IMR-90 (cell line): ENCODE measurements around the gene AZIN2. TPM values are rescaled to one million over a fixed set of nuclear protein-coding genes. Genes with fewer than 3 reads are reported as not detected.

Experiments used
- ATAC-seq: fragments of 200-7000 bp; cut with Tn5 transposase; 2 replicates; pipeline ENCODE4 v1.9.1; 2020; ENCODE audit warnings: low read depth, mild to moderate bottlenecking, moderate library complexity
- BruUV-seq: library from RNA; stranded (reverse); fragments of 400-500 nt; replicated peaks from 2 replicates; lab custom pipeline; 2021; lab: Mats Ljungman, UMichigan
- CTCF ChIA-PET: fragments of 300-600 bp; formaldehyde crosslinking; extraction: SDS; loops from one replicate; lab custom pipeline; 2021; ENCODE audit warnings: antibody characterized with exemption; lab: Yijun Ruan, JAX
- POLR2A ChIA-PET: fragments of 300-600 bp; sonication (Branson Sonifier 250); formaldehyde crosslinking; loops from one replicate; lab custom pipeline; 2022; ENCODE audit warnings: antibody characterized with exemption; ENCODE audit not compliant: unreplicated experiment; lab: Charles Lee
- DNase-seq: peaks from one replicate; pipeline ENCODE4 v3.0.0; 2013
- H2AFZ ChIP-seq: replicated peaks from 2 replicates; pipeline ENCODE3; 2013; ENCODE audit warnings: low read length, mild to moderate bottlenecking; ENCODE audit not compliant: poor library complexity
- H2AK5ac ChIP-seq: 2 replicates; pipeline ENCODE4 v1.6.1; 2013; ENCODE audit warnings: low read depth, low read length, inconsistent platforms
- H2AK9ac ChIP-seq: replicated peaks from 2 replicates; pipeline ENCODE3; 2013; ENCODE audit warnings: mild to moderate bottlenecking, low read depth, low read length, moderate library complexity; ENCODE audit not compliant: poor library complexity
- H2BK120ac ChIP-seq: 2 replicates; pipeline ENCODE4 v1.6.1; 2013; ENCODE audit warnings: low read depth, low read length, inconsistent platforms
- H2BK15ac ChIP-seq: 3 replicates; pipeline ENCODE4 v1.6.1; 2013; ENCODE audit warnings: low read depth, low read length, inconsistent platforms
- H2BK20ac ChIP-seq: 2 replicates; pipeline ENCODE4 v1.6.1; 2013; ENCODE audit warnings: low read depth, mild to moderate bottlenecking, inconsistent platforms, low read length, moderate library complexity
- H2BK5ac ChIP-seq: 2 replicates; pipeline ENCODE4 v1.6.1; 2013; ENCODE audit warnings: mild to moderate bottlenecking, low read depth, low read length, inconsistent platforms; ENCODE audit not compliant: poor library complexity, severe bottlenecking
- H3K14ac ChIP-seq: replicated peaks from 2 replicates; pipeline ENCODE4 v1.6.1; 2013; ENCODE audit warnings: low read depth, low read length, inconsistent platforms
- H3K18ac ChIP-seq: 2 replicates; pipeline ENCODE4 v1.6.1; 2013; ENCODE audit warnings: low read depth, low read length, control low read depth
- H3K23ac ChIP-seq: 2 replicates; pipeline ENCODE4 v1.6.1; 2013; ENCODE audit warnings: low read depth, low read length, inconsistent platforms
- H3K27ac ChIP-seq: 2 replicates; pipeline ENCODE4 v1.5.1; 2013; ENCODE audit warnings: mild to moderate bottlenecking, control low read depth, low read length; ENCODE audit not compliant: insufficient read depth
- H3K27me3 ChIP-seq: 2 replicates; pipeline ENCODE4 v1.6.1; 2013; ENCODE audit warnings: low read length; ENCODE audit not compliant: control insufficient read depth, insufficient read depth
- H3K36me3 ChIP-seq: 2 replicates; pipeline ENCODE4 v1.6.1; 2013; ENCODE audit warnings: low read length, mixed read lengths; ENCODE audit not compliant: control insufficient read depth, insufficient read depth
- H3K4ac ChIP-seq: 2 replicates; pipeline ENCODE4 v1.6.1; 2013; ENCODE audit warnings: low read depth, low read length, inconsistent platforms
- H3K4me1 ChIP-seq: 2 replicates; pipeline ENCODE4 v1.6.1; 2013; ENCODE audit warnings: low read length, mixed read lengths; ENCODE audit not compliant: control insufficient read depth, insufficient read depth
- H3K4me2 ChIP-seq: 2 replicates; pipeline ENCODE4 v1.6.1; 2013; ENCODE audit warnings: low read depth, mild to moderate bottlenecking, control low read depth, low read length, moderate library complexity
- H3K4me3 ChIP-seq: 2 replicates; pipeline ENCODE4 v1.5.1; 2013; ENCODE audit warnings: low read depth, mild to moderate bottlenecking, control low read depth, low read length, moderate library complexity; ENCODE audit not compliant: insufficient read depth
- H3K56ac ChIP-seq: 2 replicates; pipeline ENCODE4 v1.6.1; 2013; ENCODE audit warnings: low read length, inconsistent platforms; ENCODE audit not compliant: insufficient read depth; ENCODE audit errors: extremely low read depth
- H3K79me1 ChIP-seq, 2 experiments: 2 replicates each; pipeline ENCODE4 v1.6.1; 2013; ENCODE audit warnings: low read length in 2 of 2, inconsistent platforms in 1 of 2, low read depth in 1 of 2
- H3K9ac ChIP-seq: 2 replicates; pipeline ENCODE4 v1.6.1; 2013; ENCODE audit warnings: low read depth, low read length, control low read depth
- H3K9me1 ChIP-seq: 2 replicates; pipeline ENCODE4 v1.6.1; 2013; ENCODE audit warnings: low read length, inconsistent platforms; ENCODE audit not compliant: insufficient read depth
- H3K9me3 ChIP-seq: 2 replicates; pipeline ENCODE4 v1.6.1; 2013; ENCODE audit warnings: low read length; ENCODE audit not compliant: control insufficient read depth, insufficient read depth
- H4K20me1 ChIP-seq: 2 replicates; pipeline ENCODE4 v1.6.1; 2013; ENCODE audit warnings: low read length, inconsistent platforms; ENCODE audit not compliant: insufficient read depth
- H4K5ac ChIP-seq: 2 replicates; pipeline ENCODE4 v1.6.1; 2013; ENCODE audit warnings: mild to moderate bottlenecking, low read depth, low read length, control low read depth
- H4K8ac ChIP-seq, 2 experiments: 2 replicates each; pipeline ENCODE4 v1.6.1; 2013; ENCODE audit warnings: low read depth in 2 of 2, low read length in 2 of 2, control low read depth in 1 of 2, inconsistent platforms in 1 of 2
- H4K91ac ChIP-seq: 2 replicates; pipeline ENCODE4 v1.6.1; 2013; ENCODE audit warnings: low read depth, low read length, inconsistent platforms; ENCODE audit not compliant: insufficient read depth
- BHLHE40 ChIP-seq: fragments of 150-350 bp; IDR thresholded peaks from 2 replicates; pipeline ENCODE4 v1.6.1; 2016; ENCODE audit warnings: mild to moderate bottlenecking, low read depth, low read length
- CEBPB ChIP-seq: IDR thresholded peaks from 2 replicates; pipeline ENCODE4 v1.6.1; 2012; ENCODE audit warnings: low read depth, low read length, improper control_type of control experiment
- CHD1 ChIP-seq: IDR thresholded peaks from 2 replicates; pipeline ENCODE4 v1.6.1; 2012; ENCODE audit warnings: low read depth, low read length, improper control_type of control experiment
- CTCF ChIP-seq: conservative IDR thresholded peaks from 2 replicates; pipeline ENCODE4 v1.5.1; 2012; ENCODE audit warnings: mild to moderate bottlenecking, low read depth, low read length, improper control_type of control experiment
- ELK1 ChIP-seq: fragments of 150-350 bp; IDR thresholded peaks from 2 replicates; pipeline ENCODE4 v1.6.1; 2016; ENCODE audit warnings: low read depth, mild to moderate bottlenecking, low read length, moderate library complexity, borderline replicate concordance
- FOS ChIP-seq: fragments of 150-350 bp; IDR thresholded peaks from 2 replicates; pipeline ENCODE4 v1.6.1; 2016; ENCODE audit warnings: low read depth, low read length
- MAZ ChIP-seq: IDR thresholded peaks from 2 replicates; pipeline ENCODE4 v1.6.1; 2012; ENCODE audit warnings: low read depth, mild to moderate bottlenecking, low read length, improper control_type of control experiment, moderate library complexity, borderline replicate concordance
- MXI1 ChIP-seq: IDR thresholded peaks from 2 replicates; pipeline ENCODE4 v1.6.1; 2012; ENCODE audit warnings: low read depth, mild to moderate bottlenecking, low read length, moderate library complexity, borderline replicate concordance
- NFE2L2 ChIP-seq: fragments of 150-350 bp; IDR thresholded peaks from 2 replicates; pipeline ENCODE4 v1.6.1; 2016; ENCODE audit warnings: low read depth, mild to moderate bottlenecking, low read length
- POLR2A ChIP-seq: IDR thresholded peaks from 2 replicates; pipeline ENCODE4 v1.6.1; 2012; ENCODE audit warnings: mild to moderate bottlenecking, low read depth, low read length
- RAD21 ChIP-seq: IDR thresholded peaks from 2 replicates; pipeline ENCODE4 v1.6.1; 2012; ENCODE audit warnings: low read length, improper control_type of control experiment
- RCOR1 ChIP-seq: IDR thresholded peaks from 2 replicates; pipeline ENCODE4 v1.6.1; 2012; ENCODE audit warnings: mild to moderate bottlenecking, low read length, improper control_type of control experiment; ENCODE audit not compliant: insufficient replicate concordance
- RFX5 ChIP-seq: IDR thresholded peaks from 2 replicates; pipeline ENCODE4 v1.8.0; 2012; ENCODE audit warnings: low read depth, mild to moderate bottlenecking, low read length, moderate library complexity
- SMC3 ChIP-seq: fragments of 150-350 bp; IDR thresholded peaks from 2 replicates; pipeline ENCODE4 v1.6.1; 2016; ENCODE audit warnings: low read depth, mild to moderate bottlenecking, antibody characterized with exemption, low read length, moderate library complexity
- USF2 ChIP-seq: fragments of 150-350 bp; IDR thresholded peaks from 2 replicates; pipeline ENCODE4 v1.6.1; 2017; ENCODE audit warnings: mild to moderate bottlenecking, antibody characterized with exemption, low read length, low read depth
- WGBS, 2 experiments: methylation state at CpG; one replicate each; pipeline versions ENCODE4 v1.1.5 to v1.1.7; 2013; ENCODE audit warnings: missing lambda C conversion rate in 2 of 2; ENCODE audit not compliant: insufficient read length in 1 of 2; ENCODE audit errors: extremely low coverage in 2 of 2; 5-methylcytosine and 5-hydroxymethylcytosine counted together
- dilution Hi-C: fragments of 300-500 bp; cut with HindIII; formaldehyde crosslinking; loops from one replicate; pipeline ENCODE4 v1.14.3; 2018; ENCODE audit warnings: low sequenced_read_pairs; ENCODE audit not compliant: unreplicated experiment
- in situ Hi-C: fragments of 300-500 bp; cut with MboI; formaldehyde crosslinking; loops from 3 replicates; pipeline ENCODE4 v1.14.3; 2019; ENCODE audit warnings: low sequenced_read_pairs, inconsistent platforms, mixed read lengths
- intact Hi-C: fragments of 100-400 bp; cut with micrococcal nuclease; formaldehyde crosslinking; loops from 2 replicates; pipeline ENCODE4 v1.10.0; 2022
- polyA plus RNA-seq, 3 experiments: library from polyadenylated mRNA; depleted of rRNA; stranded (reverse); fragments of >200 nt; gene quantifications; 2 replicates each; pipeline ENCODE4 v1.2.3, GENCODE V29; 2012; ENCODE audit warnings: low replicate concordance in 1 of 3
- total RNA-seq: library from RNA; depleted of rRNA; stranded (reverse); fragments of >200 nt; gene quantifications from 2 replicates; pipeline ENCODE4 v1.2.3, GENCODE V29; 2012

Gene AZIN2
- total and polyA plus RNA-seq, 2 of the 4 experiments (the other 2 are of a cell fraction): 4.7 to 8.9 TPM

- Histone ChIP-seq H3K9me3 (no peaks in the 10 kb centered on the region), H2AK5ac (no peak overlapping the region; the same call in 1 of the 2 replicates), H2BK120ac (no peak overlapping the region), H2AFZ (no peak overlapping the region), H3K56ac (no peak overlapping the region), H3K9ac (no peak overlapping the region), H3K27me3 (no peaks in the 10 kb centered on the region), H3K9me1 (0 out of 2 replicates have a peak, but pooled peaks cover 12% of the 10 kb centered on the region), H2BK5ac (no peak overlapping the region), H4K91ac (no peak overlapping the region), H2AK9ac (no peak overlapping the region), H3K4me3 (no peak overlapping the region), H3K4me2 (no peak overlapping the region), H3K36me3 (peaks cover 21% of the 10 kb centered on the region), H3K23ac (no peak overlapping the region), H4K5ac (no peak overlapping the region), H3K18ac (no peak overlapping the region), H4K8ac (no peak overlapping the region), H4K20me1 (no peaks in the 10 kb centered on the region), H3K14ac (no peak overlapping the region), H3K4me1 (peaks cover 5% of the 10 kb centered on the region; the same call in 1 of the 2 replicates), H2BK20ac (no peak overlapping the region), H3K4ac (no peak overlapping the region; the same call in 1 of the 2 replicates), H3K79me1 (no peaks in the 10 kb centered on the region; a peak in 1 of 4 replicates), H3K27ac (no peak overlapping the region), H2BK15ac (no peak overlapping the region)
- intact Hi-C loops (no loop called here), in situ Hi-C loops (no loop called here), dilution Hi-C loops (no loop called here)
- DNase-seq: no peak
- BruUV-seq: no TSS peak
- POLR2A ChIA-PET: no interaction called here
- ATAC-seq: peak; percentile 70
- WGBS, 2 experiments: no CpG with 5 or more reads among the region's 2 CpGs
- CTCF ChIA-PET: interaction anchor here (0.7 kb wide), 1 partner anchor 68 kb away, joined by 3 read pairs; no protein-coding TSS in a partner anchor
- TF ChIP-seq RCOR1 (no peak), CHD1 (no peak), CTCF (no peak), BHLHE40 (no peak), CEBPB (no peak), MAZ (no peak), MXI1 (no peak), FOS (no peak), RFX5 (no peak), USF2 (no peak), SMC3 (no peak), RAD21 (no peak), ELK1 (no peak), NFE2L2 (no peak), POLR2A (no peak)
These were observed 71.9 kb downstream of the AZIN2 start for GRCh38 chr1:33152685-33153432.
